Tibial nerve (tissue), 4 donors: ENCODE results near the gene NTF3.

Experiments
- EP300 ChIP-seq, 2 donors: sonication (generic); formaldehyde crosslinking; IDR thresholded peaks; one replicate each; pipeline ENCODE4 v1.6.1; 2017; ENCODE audit warnings: antibody characterized with exemption in 2 of 2, mild to moderate bottlenecking in 1 of 2
- POLR2A ChIP-seq, 2 donors: fragments of 450-650 bp; IDR thresholded peaks; one replicate each; pipeline ENCODE4 v1.6.1; 2017; ENCODE audit warnings: antibody characterized with exemption in 2 of 2, mild to moderate bottlenecking in 2 of 2, moderate library complexity in 2 of 2
- TF ChIP-seq, protein P1 (sequence below), 5 experiments: fragments of 200-600 bp in 3 of 5; fragments of 450-650 bp in 2 of 5; sonication (generic) in 3 of 5; IDR thresholded peaks; one replicate each; pipeline ENCODE4 v1.5.1; 2016 to 2019; ENCODE audit warnings: antibody characterized with exemption in 5 of 5, mild to moderate bottlenecking in 3 of 5, moderate library complexity in 2 of 5

DNA sequence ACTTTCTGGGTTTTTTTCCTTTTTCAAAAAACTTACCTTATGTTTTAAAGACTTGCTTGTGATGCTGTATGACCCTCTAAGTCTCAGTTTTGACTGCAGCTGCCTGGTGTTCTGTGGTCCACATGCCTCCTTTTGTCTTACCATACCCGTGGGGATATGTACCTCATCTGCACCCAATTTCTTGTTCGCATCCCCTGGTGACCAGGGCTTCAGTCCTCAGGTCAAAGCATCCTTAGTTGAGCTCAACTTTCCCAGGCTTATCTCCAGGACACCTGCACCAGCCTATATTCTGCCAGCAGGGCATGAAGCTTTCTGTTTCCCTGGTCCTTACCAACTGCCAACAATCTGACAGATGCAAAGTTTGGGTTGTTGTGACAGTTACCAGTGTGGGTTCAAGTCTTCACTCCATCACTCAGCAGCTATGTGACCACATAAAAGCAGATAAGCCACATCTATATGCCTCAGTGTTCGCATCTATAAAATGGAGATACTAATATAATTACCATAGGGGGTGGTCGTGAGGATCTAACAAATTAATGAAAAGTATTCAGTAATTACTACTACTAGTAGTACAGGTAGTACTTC, 94.0 kb downstream of the NTF3 start:
- TF ChIP-seq, protein P1, sequence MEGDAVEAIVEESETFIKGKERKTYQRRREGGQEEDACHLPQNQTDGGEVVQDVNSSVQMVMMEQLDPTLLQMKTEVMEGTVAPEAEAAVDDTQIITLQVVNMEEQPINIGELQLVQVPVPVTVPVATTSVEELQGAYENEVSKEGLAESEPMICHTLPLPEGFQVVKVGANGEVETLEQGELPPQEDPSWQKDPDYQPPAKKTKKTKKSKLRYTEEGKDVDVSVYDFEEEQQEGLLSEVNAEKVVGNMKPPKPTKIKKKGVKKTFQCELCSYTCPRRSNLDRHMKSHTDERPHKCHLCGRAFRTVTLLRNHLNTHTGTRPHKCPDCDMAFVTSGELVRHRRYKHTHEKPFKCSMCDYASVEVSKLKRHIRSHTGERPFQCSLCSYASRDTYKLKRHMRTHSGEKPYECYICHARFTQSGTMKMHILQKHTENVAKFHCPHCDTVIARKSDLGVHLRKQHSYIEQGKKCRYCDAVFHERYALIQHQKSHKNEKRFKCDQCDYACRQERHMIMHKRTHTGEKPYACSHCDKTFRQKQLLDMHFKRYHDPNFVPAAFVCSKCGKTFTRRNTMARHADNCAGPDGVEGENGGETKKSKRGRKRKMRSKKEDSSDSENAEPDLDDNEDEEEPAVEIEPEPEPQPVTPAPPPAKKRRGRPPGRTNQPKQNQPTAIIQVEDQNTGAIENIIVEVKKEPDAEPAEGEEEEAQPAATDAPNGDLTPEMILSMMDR (IDR thresholded peaks at IDR 0.05), result no peak
- TF ChIP-seq EP300 (IDR thresholded peaks at IDR 0.05), result no peak
- no peak for TF ChIP-seq POLR2A (IDR thresholded peaks at IDR 0.05)
